Keratinocyte (primary cell): Measurements from ENCODE around the gene NOS1AP.
"Not testable (repeated sequence)": the region's sequence is repeated elsewhere in the genome, so short reads cannot be mapped to it uniquely, and the experiment has no call there.

Experiments used
- CTCF ChIP-seq, 3 experiments: IDR thresholded peaks in 1 of 3; conservative IDR thresholded peaks in 1 of 3; optimal IDR thresholded peaks in 1 of 3; 2 replicates in 2 of 3; 3 replicates in 1 of 3; pipeline versions ENCODE3 to v1.5.1; 2011; ENCODE audit warnings: low read length in 3 of 3, mild to moderate bottlenecking in 3 of 3, moderate library complexity in 2 of 3, control low read depth in 1 of 3, inconsistent platforms in 1 of 3; ENCODE audit not compliant: insufficient read depth in 2 of 3; ENCODE audit errors: extremely low read depth in 1 of 3
- EZH2 ChIP-seq: IDR thresholded peaks from one replicate; pipeline ENCODE4 v1.6.1; 2012; ENCODE audit warnings: inconsistent platforms, mild to moderate bottlenecking, low read length, moderate library complexity

GRCh38 chr1:162201062-162201461 is 131.6 kb downstream of the NOS1AP start:
- TF ChIP-seq EZH2; CTCF (optimal IDR thresholded peaks at IDR 0.05 in 1 of 3, IDR thresholded peaks at IDR 0.05 in 1 of 3, conservative IDR thresholded peaks at IDR 0.05 in 1 of 3; ENCODE audit: extremely low read depth in 1 of 3, insufficient read depth in 2 of 3, low read length in 3 of 3): not testable (repeated sequence)
